Liver (tissue), 2 donors: ENCODE data around the gene UBE2D3.
"Not testable (repeated sequence)": the region's sequence is repeated elsewhere in the genome, so short reads cannot be mapped to it uniquely, and the experiment has no call there.

Experiments
- CTCF ChIP-seq: fragments of 150-350 bp; IDR thresholded peaks from 2 replicates; pipeline ENCODE4 v1.5.1; 2017; ENCODE audit warnings: improper control_type of control experiment, low read depth, low read length; ENCODE audit not compliant: missing input control
- TF ChIP-seq, protein P1 (sequence below): IDR thresholded peaks from 2 replicates; pipeline ENCODE4 v1.6.1; 2016; ENCODE audit warnings: antibody characterized with exemption
- donor health status: healthy.

GRCh38 chr4:102865327-102865726 lies 38.0 kb upstream of the UBE2D3 start:
- TF ChIP-seq, protein P1, sequence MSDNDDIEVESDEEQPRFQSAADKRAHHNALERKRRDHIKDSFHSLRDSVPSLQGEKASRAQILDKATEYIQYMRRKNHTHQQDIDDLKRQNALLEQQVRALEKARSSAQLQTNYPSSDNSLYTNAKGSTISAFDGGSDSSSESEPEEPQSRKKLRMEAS = not testable (repeated sequence)
- not testable (repeated sequence) for TF ChIP-seq CTCF
